ENCODE data around the gene WDR37.

The WDR37 gene

GRCh38 chr10:1020958-1021357 is 35.2 kb upstream of the WDR37 start:
- no peaks in the 10 kb centered on the region for H3K9me3 ChIP-seq (ENCODE audit: control insufficient read depth in 1 of 2, low read length in 2 of 2)
- no peak overlapping the region for H3K4me3 ChIP-seq (ENCODE audit: low read depth in 1 of 2, low read length in 2 of 2)
- no peaks in the 10 kb centered on the region for H3K27me3 ChIP-seq (ENCODE audit: control insufficient read depth in 1 of 2, insufficient read depth in 2 of 2, low read length in 2 of 2)
- H3K27ac ChIP-seq (ENCODE audit: low read depth, low read length): no peak overlapping the region
- no peaks in the 10 kb centered on the region for H3K4me1 ChIP-seq (ENCODE audit: control insufficient read depth in 1 of 2, insufficient read depth in 2 of 2, low read length in 2 of 2)
- peaks cover 25 to 35% of the 10 kb centered on the region in 2 donors for H3K36me3 ChIP-seq (ENCODE audit: control insufficient read depth in 1 of 2, insufficient read depth in 2 of 2, low read length in 2 of 2)
- H3K9ac ChIP-seq (ENCODE audit: low read depth in 1 of 2, low read length in 2 of 2): no peak overlapping the region

GRCh38 chr10:1022413-1022812 is 33.8 kb upstream of the WDR37 start:
- Histone ChIP-seq H3K9ac (ENCODE audit: low read depth in 1 of 2, low read length in 2 of 2) (no peak overlapping the region), H3K4me1 (ENCODE audit: control insufficient read depth in 1 of 2, insufficient read depth in 2 of 2, low read length in 2 of 2) (no peaks in the 10 kb centered on the region), H3K27ac (ENCODE audit: low read depth, low read length) (no peak overlapping the region), H3K4me3 (ENCODE audit: low read depth in 1 of 2, low read length in 2 of 2) (no peak overlapping the region), H3K36me3 (ENCODE audit: control insufficient read depth in 1 of 2, insufficient read depth in 2 of 2, low read length in 2 of 2) (peaks cover 11 to 23% of the 10 kb centered on the region in 2 donors), H3K9me3 (ENCODE audit: control insufficient read depth in 1 of 2, low read length in 2 of 2) (no peaks in the 10 kb centered on the region), H3K27me3 (ENCODE audit: control insufficient read depth in 1 of 2, insufficient read depth in 2 of 2, low read length in 2 of 2) (no peaks in the 10 kb centered on the region)

GRCh38 chr10:1024103-1024502 is 32.1 kb upstream of the WDR37 start:
- Histone ChIP-seq H3K9ac (ENCODE audit: low read depth in 1 of 2, low read length in 2 of 2) (no peak overlapping the region), H3K4me1 (ENCODE audit: control insufficient read depth in 1 of 2, insufficient read depth in 2 of 2, low read length in 2 of 2) (no peaks in the 10 kb centered on the region), H3K4me3 (ENCODE audit: low read depth in 1 of 2, low read length in 2 of 2) (no peak overlapping the region), H3K9me3 (ENCODE audit: control insufficient read depth in 1 of 2, low read length in 2 of 2) (no peaks in the 10 kb centered on the region), H3K27me3 (ENCODE audit: control insufficient read depth in 1 of 2, insufficient read depth in 2 of 2, low read length in 2 of 2) (no peaks in the 10 kb centered on the region), H3K27ac (ENCODE audit: low read depth, low read length) (no peak overlapping the region), H3K36me3 (ENCODE audit: control insufficient read depth in 1 of 2, insufficient read depth in 2 of 2, low read length in 2 of 2) (peaks cover 5 to 13% of the 10 kb centered on the region in 2 donors)

GRCh38 chr10:1025683-1026082 is 30.5 kb upstream of the WDR37 start, which contains the start of gene IDI2:
Gene IDI2, minus strand, starts transcription at chr10:1025859. Its CDS starts 1,136 bp downstream, at chr10:1024723.
- Histone ChIP-seq H3K36me3 (ENCODE audit: control insufficient read depth in 1 of 2, insufficient read depth in 2 of 2, low read length in 2 of 2) (peaks cover 0 to 4% of the 10 kb centered on the region in 2 donors), H3K9ac (ENCODE audit: low read depth in 1 of 2, low read length in 2 of 2) (no peak within 1 kb of the TSS), H3K4me3 (ENCODE audit: low read depth in 1 of 2, low read length in 2 of 2) (no peak within 1 kb of the TSS), H3K4me1 (ENCODE audit: control insufficient read depth in 1 of 2, insufficient read depth in 2 of 2, low read length in 2 of 2) (no peaks in the 10 kb centered on the region), H3K9me3 (ENCODE audit: control insufficient read depth in 1 of 2, low read length in 2 of 2) (no peaks in the 10 kb centered on the region), H3K27me3 (ENCODE audit: control insufficient read depth in 1 of 2, insufficient read depth in 2 of 2, low read length in 2 of 2) (no peaks in the 10 kb centered on the region), H3K27ac (ENCODE audit: low read depth, low read length) (no peak within 1 kb of the TSS)

- H3K4me1 ChIP-seq (ENCODE audit: control insufficient read depth in 1 of 2, insufficient read depth in 2 of 2, low read length in 2 of 2): no peaks in the 10 kb centered on the region
- no peak overlapping the region for H3K9ac ChIP-seq (ENCODE audit: low read depth in 1 of 2, low read length in 2 of 2)
- no peak overlapping the region for H3K4me3 ChIP-seq (ENCODE audit: low read depth in 1 of 2, low read length in 2 of 2)
- H3K9me3 ChIP-seq (ENCODE audit: control insufficient read depth in 1 of 2, low read length in 2 of 2): no peaks in the 10 kb centered on the region
- H3K27me3 ChIP-seq (ENCODE audit: control insufficient read depth in 1 of 2, insufficient read depth in 2 of 2, low read length in 2 of 2): no peaks in the 10 kb centered on the region
- peaks cover 0 to 4% of the 10 kb centered on the region in 2 donors for H3K36me3 ChIP-seq (ENCODE audit: control insufficient read depth in 1 of 2, insufficient read depth in 2 of 2, low read length in 2 of 2)
- H3K27ac ChIP-seq (ENCODE audit: low read depth, low read length): no peak overlapping the region
These were observed 29.6 kb upstream of the WDR37 start for GRCh38 chr10:1026578-1026977.

GRCh38 chr10:1029838-1030237 is 26.3 kb upstream of the WDR37 start:
- no peak overlapping the region for H3K4me3 ChIP-seq (ENCODE audit: low read depth in 1 of 2, low read length in 2 of 2)
- H3K27ac ChIP-seq (ENCODE audit: low read depth, low read length): no peak overlapping the region
- H3K4me1 ChIP-seq (ENCODE audit: control insufficient read depth in 1 of 2, insufficient read depth in 2 of 2, low read length in 2 of 2): no peaks in the 10 kb centered on the region
- H3K9me3 ChIP-seq (ENCODE audit: control insufficient read depth in 1 of 2, low read length in 2 of 2): no peaks in the 10 kb centered on the region
- no peak overlapping the region for H3K9ac ChIP-seq (ENCODE audit: low read depth in 1 of 2, low read length in 2 of 2)
- H3K36me3 ChIP-seq (ENCODE audit: control insufficient read depth in 1 of 2, insufficient read depth in 2 of 2, low read length in 2 of 2): no peaks in the 10 kb centered on the region
- no peaks in the 10 kb centered on the region for H3K27me3 ChIP-seq (ENCODE audit: control insufficient read depth in 1 of 2, insufficient read depth in 2 of 2, low read length in 2 of 2)

DNA sequence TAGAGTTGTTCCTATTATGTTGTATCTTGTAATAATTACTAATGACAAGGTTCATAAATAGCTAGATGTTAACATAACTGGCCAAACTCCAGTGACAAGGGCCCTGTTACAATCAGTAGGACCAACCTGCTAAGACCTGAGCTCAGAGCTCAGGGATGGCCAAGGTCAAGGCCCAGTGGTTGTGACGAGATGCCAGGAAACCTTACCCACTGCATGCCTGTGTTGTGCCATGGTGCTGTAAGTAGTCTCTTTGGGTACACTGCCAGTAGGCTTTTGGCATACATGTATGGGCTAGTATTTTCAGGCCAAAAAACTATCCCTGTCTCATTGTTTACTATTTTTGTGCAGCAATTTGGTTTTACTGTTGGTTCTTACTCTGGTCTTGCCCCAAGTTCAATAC is 22.6 kb upstream of the WDR37 start:
- H3K27ac ChIP-seq (ENCODE audit: low read depth, low read length): no peak overlapping the region
- H3K4me1 ChIP-seq (ENCODE audit: control insufficient read depth in 1 of 2, insufficient read depth in 2 of 2, low read length in 2 of 2): peaks cover 6% of the 10 kb centered on the region in 2 donors
- no peaks in the 10 kb centered on the region for H3K9me3 ChIP-seq (ENCODE audit: control insufficient read depth in 1 of 2, low read length in 2 of 2)
- no peaks in the 10 kb centered on the region for H3K27me3 ChIP-seq (ENCODE audit: control insufficient read depth in 1 of 2, insufficient read depth in 2 of 2, low read length in 2 of 2)
- peaks cover 0 to 17% of the 10 kb centered on the region in 2 donors for H3K36me3 ChIP-seq (ENCODE audit: control insufficient read depth in 1 of 2, insufficient read depth in 2 of 2, low read length in 2 of 2)
- no peak overlapping the region for H3K4me3 ChIP-seq (ENCODE audit: low read depth in 1 of 2, low read length in 2 of 2)
- H3K9ac ChIP-seq (ENCODE audit: low read depth in 1 of 2, low read length in 2 of 2): no peak overlapping the region

DNA sequence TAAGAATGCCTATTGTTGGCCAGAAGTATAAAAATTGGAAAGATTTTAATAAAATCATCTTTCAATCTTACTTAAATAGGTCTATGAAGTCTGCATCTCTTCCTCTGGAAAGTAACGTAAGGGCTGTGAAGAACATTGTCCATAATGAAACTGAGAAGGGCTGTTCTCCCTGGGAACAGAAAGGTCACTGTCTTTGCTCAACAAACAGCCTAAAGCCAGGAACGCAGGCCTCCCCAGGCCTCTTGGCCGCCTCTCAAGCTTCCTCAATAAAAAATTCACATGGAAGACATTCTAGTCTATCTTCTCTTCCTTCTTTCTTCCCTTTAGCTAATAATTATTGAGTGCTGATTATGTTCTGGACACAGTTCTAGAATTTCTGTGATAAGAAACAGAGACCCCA is 21.4 kb upstream of the WDR37 start:
- Histone ChIP-seq H3K9ac (ENCODE audit: low read depth in 1 of 2, low read length in 2 of 2) (no peak overlapping the region), H3K36me3 (ENCODE audit: control insufficient read depth in 1 of 2, insufficient read depth in 2 of 2, low read length in 2 of 2) (peaks cover 5 to 20% of the 10 kb centered on the region in 2 donors), H3K9me3 (ENCODE audit: control insufficient read depth in 1 of 2, low read length in 2 of 2) (no peaks in the 10 kb centered on the region), H3K27me3 (ENCODE audit: control insufficient read depth in 1 of 2, insufficient read depth in 2 of 2, low read length in 2 of 2) (no peaks in the 10 kb centered on the region), H3K4me1 (ENCODE audit: control insufficient read depth in 1 of 2, insufficient read depth in 2 of 2, low read length in 2 of 2) (peaks cover 6% of the 10 kb centered on the region in 2 donors), H3K27ac (ENCODE audit: low read depth, low read length) (no peak overlapping the region), H3K4me3 (ENCODE audit: low read depth in 1 of 2, low read length in 2 of 2) (no peak overlapping the region)

DNA sequence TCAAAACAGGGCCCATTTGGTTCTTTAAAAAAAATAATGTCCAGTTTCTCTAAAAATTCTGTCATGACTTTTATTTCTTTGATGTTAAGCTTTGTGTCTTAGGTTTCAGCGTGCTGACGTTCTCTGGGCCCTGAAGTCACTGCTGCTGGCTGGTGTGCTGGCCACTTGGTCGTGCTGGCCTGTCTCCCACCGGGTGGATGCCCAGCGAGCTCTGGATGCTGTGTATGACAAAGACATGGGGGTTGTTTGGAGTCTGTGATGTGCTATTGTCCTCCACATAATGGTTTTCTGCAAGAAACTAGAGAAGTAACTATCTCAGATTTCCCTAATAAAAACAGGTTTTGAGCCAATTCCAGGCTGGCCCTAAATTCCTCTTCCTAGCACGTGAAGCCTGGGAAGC is 21.0 kb upstream of the WDR37 start:
- Histone ChIP-seq H3K27me3 (ENCODE audit: control insufficient read depth in 1 of 2, insufficient read depth in 2 of 2, low read length in 2 of 2) (no peaks in the 10 kb centered on the region), H3K36me3 (ENCODE audit: control insufficient read depth in 1 of 2, insufficient read depth in 2 of 2, low read length in 2 of 2) (peaks cover 5 to 23% of the 10 kb centered on the region in 2 donors), H3K4me1 (ENCODE audit: control insufficient read depth in 1 of 2, insufficient read depth in 2 of 2, low read length in 2 of 2) (peaks cover 6% of the 10 kb centered on the region in 2 donors), H3K9me3 (ENCODE audit: control insufficient read depth in 1 of 2, low read length in 2 of 2) (no peaks in the 10 kb centered on the region), H3K27ac (ENCODE audit: low read depth, low read length) (no peak overlapping the region), H3K4me3 (ENCODE audit: low read depth in 1 of 2, low read length in 2 of 2) (no peak overlapping the region), H3K9ac (ENCODE audit: low read depth in 1 of 2, low read length in 2 of 2) (no peak overlapping the region)

GRCh38 chr10:1036341-1036791 is 19.8 kb upstream of the WDR37 start:
- Histone ChIP-seq H3K9ac (ENCODE audit: low read depth in 1 of 2, low read length in 2 of 2) (no peak overlapping the region), H3K4me1 (ENCODE audit: control insufficient read depth in 1 of 2, insufficient read depth in 2 of 2, low read length in 2 of 2) (peaks cover 6% of the 10 kb centered on the region in 2 donors), H3K9me3 (ENCODE audit: control insufficient read depth in 1 of 2, low read length in 2 of 2) (no peaks in the 10 kb centered on the region), H3K36me3 (ENCODE audit: control insufficient read depth in 1 of 2, insufficient read depth in 2 of 2, low read length in 2 of 2) (peaks cover 5 to 32% of the 10 kb centered on the region in 2 donors), H3K4me3 (ENCODE audit: low read depth in 1 of 2, low read length in 2 of 2) (no peak overlapping the region), H3K27ac (ENCODE audit: low read depth, low read length) (no peak overlapping the region), H3K27me3 (ENCODE audit: control insufficient read depth in 1 of 2, insufficient read depth in 2 of 2, low read length in 2 of 2) (no peaks in the 10 kb centered on the region)

DNA sequence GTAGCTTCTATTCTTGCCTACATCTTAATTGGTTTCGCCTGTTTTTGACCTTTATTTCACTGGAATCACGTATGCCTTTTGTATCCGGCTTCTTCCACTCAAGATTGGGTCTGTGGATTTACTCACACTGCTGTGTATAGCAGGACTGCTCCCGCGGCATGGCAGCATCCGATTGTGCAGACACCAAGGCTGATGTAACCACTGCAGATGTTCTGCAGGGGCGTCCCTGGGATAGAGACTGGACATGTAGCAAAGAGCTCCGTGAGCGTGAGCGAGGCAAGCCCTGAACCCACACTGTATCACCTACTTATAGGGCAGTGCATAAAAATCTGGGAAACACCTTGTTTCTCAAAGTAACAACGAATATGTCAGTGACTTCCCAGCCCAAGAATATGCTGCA is 19.1 kb upstream of the WDR37 start:
- Histone ChIP-seq H3K4me1 (ENCODE audit: control insufficient read depth in 1 of 2, insufficient read depth in 2 of 2, low read length in 2 of 2) (peaks cover 6% of the 10 kb centered on the region in 2 donors), H3K4me3 (ENCODE audit: low read depth in 1 of 2, low read length in 2 of 2) (no peak overlapping the region), H3K27me3 (ENCODE audit: control insufficient read depth in 1 of 2, insufficient read depth in 2 of 2, low read length in 2 of 2) (no peaks in the 10 kb centered on the region), H3K27ac (ENCODE audit: low read depth, low read length) (no peak overlapping the region), H3K9ac (ENCODE audit: low read depth in 1 of 2, low read length in 2 of 2) (no peak overlapping the region), H3K36me3 (ENCODE audit: control insufficient read depth in 1 of 2, insufficient read depth in 2 of 2, low read length in 2 of 2) (peaks cover 8 to 39% of the 10 kb centered on the region in 2 donors), H3K9me3 (ENCODE audit: control insufficient read depth in 1 of 2, low read length in 2 of 2) (no peaks in the 10 kb centered on the region)

All from duodenal mucosa (tissue), 2 donors.